GM18873 (cell line): Measurements from ENCODE around the gene STRN.

Source experiments
- ATAC-seq: cut with Tn5 transposase; IDR thresholded peaks from one replicate; pipeline ENCODE4 v1.9.1; 2021; ENCODE audit warnings: mild to moderate bottlenecking, moderate library complexity, moderate number of reproducible peaks; ENCODE audit not compliant: unreplicated experiment, low FRiP score

STRN gene

GRCh38 chr2:36805635-36806224 lies 160.6 kb downstream of the STRN start:
- ATAC-seq = no peak

- no peak for ATAC-seq
These were observed 163.4 kb downstream of the STRN start for GRCh38 chr2:36802952-36803351.

GRCh38 chr2:36801088-36801487 lies 165.2 kb downstream of the STRN start:
- ATAC-seq = no peak

- no peak for ATAC-seq
These were observed 166.0 kb downstream of the STRN start for GRCh38 chr2:36800381-36800780.

GRCh38 chr2:36798724-36799123 lies 167.6 kb downstream of the STRN start:
- ATAC-seq = no peak

GRCh38 chr2:36797324-36798070 lies 168.8 kb downstream of the STRN start:
- no peak for ATAC-seq
